H1 (cell line): Measurements from ENCODE around the gene MIPEP. TPM values are rescaled to one million over a fixed set of nuclear protein-coding genes. Genes with fewer than 3 reads are reported as not detected.

Experiments
- BACH1 ChIP-seq: IDR thresholded peaks from 2 replicates; pipeline ENCODE4 v1.6.1; 2012; ENCODE audit warnings: low read length, improper control_type of control experiment
- CBX8 ChIP-seq: fragments of 300-800, 300-1000 bp; sonication (generic); IDR thresholded peaks from 2 replicates; pipeline ENCODE4 v1.7.1; 2016; ENCODE audit warnings: low read depth, low read length, borderline replicate concordance
- CHD7 ChIP-seq: fragments of 300-600 bp; sonication (generic); IDR thresholded peaks from 2 replicates; pipeline ENCODE4 v1.7.1; 2012; ENCODE audit warnings: low read length, moderate library complexity, mild to moderate bottlenecking, inconsistent platforms; ENCODE audit not compliant: insufficient replicate concordance
- GABPA ChIP-seq: IDR thresholded peaks from 2 replicates; pipeline ENCODE4 v1.6.1; 2011; ENCODE audit warnings: mild to moderate bottlenecking, low read length, moderate library complexity, borderline replicate concordance; ENCODE audit not compliant: insufficient read depth
- GTF2F1 ChIP-seq: IDR thresholded peaks from 2 replicates; pipeline ENCODE4 v1.6.1; 2012; ENCODE audit warnings: low read depth, low read length, improper control_type of control experiment, borderline replicate concordance
- JUN ChIP-seq: IDR thresholded peaks from 2 replicates; pipeline ENCODE4 v1.6.1; 2011; ENCODE audit warnings: low read depth, mild to moderate bottlenecking, improper control_type of control experiment, low read length
- NRF1 ChIP-seq: IDR thresholded peaks from 2 replicates; pipeline ENCODE4 v1.6.1; 2011; ENCODE audit warnings: mild to moderate bottlenecking, low read depth, low read length, improper control_type of control experiment
- SAP30 ChIP-seq: fragments of 300-600 bp; sonication (generic); IDR thresholded peaks from 2 replicates; pipeline ENCODE4 v1.7.1; 2012; ENCODE audit warnings: low read length, moderate library complexity, mild to moderate bottlenecking, inconsistent platforms; ENCODE audit not compliant: insufficient read depth, insufficient replicate concordance
- USF2 ChIP-seq: IDR thresholded peaks from 2 replicates; pipeline ENCODE4 v1.6.1; 2011; ENCODE audit warnings: low read length, improper control_type of control experiment
- polyA plus RNA-seq, 7 experiments: library from polyadenylated mRNA; depleted of rRNA in 3 of 7; stranded (reverse) in 5 of 7; unstranded in 2 of 7; fragments of >200 nt in 5 of 7; fragments of 200-250 nt in 2 of 7; gene quantifications; 1 replicate in 5 of 7; 2 replicates in 1 of 7; 4 replicates in 1 of 7; pipeline versions ENCODE4 v1.2.1 to v1.2.3, GENCODE V29; 2011 to 2013; ENCODE audit warnings: missing spikeins in 2 of 7, mixed read lengths in 2 of 7
- total RNA-seq: library from RNA; stranded (reverse); fragmentation: NEBNext Ultra II Directional; extraction: Animal tissue kit (Norgen Biotek cat#: 25700); gene quantifications from 2 replicates; pipeline ENCODE4 v1.2.1, GENCODE V29; 2021

The MIPEP gene
- total and polyA plus RNA-seq, 2 of the 8 experiments (the other 6 are each of a cell fraction or from before 2014, with no cell fraction given): 24.0 to 24.2 TPM

- TF ChIP-seq CHD7: no peak
- TF ChIP-seq NRF1: no peak
- no peak for TF ChIP-seq USF2
- no peak for TF ChIP-seq GTF2F1
- TF ChIP-seq BACH1: no peak
- no peak for TF ChIP-seq GABPA
- no peak for TF ChIP-seq SAP30
- no peak for TF ChIP-seq CBX8
- no peak for TF ChIP-seq JUN
Measured at GRCh38 chr13:23845105-23845725, 44.0 kb downstream of the MIPEP start (continued).
